ENCODE measurements around the gene GLRA1.
A peak's percentile ranks its signal among the peaks of the same experiment; 100 is the strongest.
"Not testable (repeated sequence)": the region's sequence is repeated elsewhere in the genome, so short reads cannot be mapped to it uniquely, and the experiment has no call there.

GLRA1 gene

DNA sequence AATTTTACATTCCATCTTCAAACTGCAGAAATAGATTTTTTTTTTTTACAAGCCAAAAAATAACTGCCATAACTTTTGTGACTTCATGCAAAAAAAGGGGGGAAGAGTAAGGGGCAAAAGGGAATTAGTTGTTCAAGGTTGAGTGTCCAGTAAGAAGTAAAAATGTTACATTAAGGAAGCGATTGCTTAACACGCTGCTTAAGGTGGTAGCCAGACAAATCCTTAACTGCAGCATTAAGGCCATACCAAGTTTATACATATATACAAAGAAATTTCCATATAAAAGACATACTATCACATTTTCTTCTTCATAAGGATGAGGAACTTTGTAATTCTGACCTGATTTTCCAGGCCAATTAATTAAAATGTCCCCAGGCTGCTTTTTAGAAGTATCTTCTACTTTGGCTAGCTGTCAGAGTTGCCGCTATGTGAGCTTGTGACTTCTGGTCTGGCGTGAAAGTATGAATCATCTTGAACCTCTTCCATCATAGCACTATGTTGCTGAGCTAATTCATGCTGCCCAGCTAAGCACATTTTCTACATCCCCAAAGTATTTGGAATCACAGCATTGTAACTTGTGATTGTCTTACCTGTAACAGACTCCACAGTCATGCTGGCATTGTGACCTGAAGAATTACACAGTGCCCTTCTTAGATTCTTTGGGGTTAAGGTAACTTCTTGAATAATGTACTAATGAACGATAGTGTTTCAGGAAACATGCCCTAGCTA is 112.9 kb downstream of the GLRA1 start:
- DNase-seq, result no peak

DNA sequence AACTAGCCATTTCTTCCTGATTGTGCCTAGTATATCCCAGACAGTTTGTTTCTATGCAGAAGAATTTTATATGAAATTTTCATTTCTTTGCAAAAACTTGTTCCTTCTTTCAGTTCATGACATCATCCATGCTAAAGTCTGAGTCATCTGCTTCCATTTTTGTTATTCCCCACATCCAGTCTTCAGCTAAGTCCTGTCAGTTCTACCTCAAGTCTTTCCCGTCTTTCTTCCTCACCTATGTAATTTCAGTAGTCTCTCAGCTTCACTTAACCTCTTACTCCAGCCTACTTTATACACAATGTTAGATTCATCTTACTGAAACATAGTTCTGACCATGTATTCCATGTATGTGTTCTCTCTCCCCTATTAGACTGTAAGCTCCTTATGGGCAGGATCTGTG is 113.8 kb downstream of the GLRA1 start:
- no peak for DNase-seq

DNA sequence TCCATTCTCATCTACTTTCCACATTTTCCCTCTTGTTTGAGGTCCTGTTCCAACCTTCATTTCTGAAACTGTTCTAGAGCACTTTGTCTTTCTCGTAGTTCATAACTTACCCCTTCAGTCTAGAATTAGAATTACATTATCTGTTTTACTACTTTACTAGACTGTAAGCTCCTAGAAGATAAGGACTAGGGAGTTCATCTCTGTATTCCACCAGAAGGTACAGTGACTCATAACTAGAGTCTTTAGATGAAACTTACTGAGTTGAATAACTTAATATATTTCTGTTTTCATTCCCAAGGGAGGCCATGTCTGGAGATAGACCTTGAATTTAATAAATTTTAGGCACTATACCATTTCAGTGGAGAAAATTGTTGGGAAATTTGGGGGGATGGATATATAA is 114.2 kb downstream of the GLRA1 start:
- no peak for DNase-seq

DNA sequence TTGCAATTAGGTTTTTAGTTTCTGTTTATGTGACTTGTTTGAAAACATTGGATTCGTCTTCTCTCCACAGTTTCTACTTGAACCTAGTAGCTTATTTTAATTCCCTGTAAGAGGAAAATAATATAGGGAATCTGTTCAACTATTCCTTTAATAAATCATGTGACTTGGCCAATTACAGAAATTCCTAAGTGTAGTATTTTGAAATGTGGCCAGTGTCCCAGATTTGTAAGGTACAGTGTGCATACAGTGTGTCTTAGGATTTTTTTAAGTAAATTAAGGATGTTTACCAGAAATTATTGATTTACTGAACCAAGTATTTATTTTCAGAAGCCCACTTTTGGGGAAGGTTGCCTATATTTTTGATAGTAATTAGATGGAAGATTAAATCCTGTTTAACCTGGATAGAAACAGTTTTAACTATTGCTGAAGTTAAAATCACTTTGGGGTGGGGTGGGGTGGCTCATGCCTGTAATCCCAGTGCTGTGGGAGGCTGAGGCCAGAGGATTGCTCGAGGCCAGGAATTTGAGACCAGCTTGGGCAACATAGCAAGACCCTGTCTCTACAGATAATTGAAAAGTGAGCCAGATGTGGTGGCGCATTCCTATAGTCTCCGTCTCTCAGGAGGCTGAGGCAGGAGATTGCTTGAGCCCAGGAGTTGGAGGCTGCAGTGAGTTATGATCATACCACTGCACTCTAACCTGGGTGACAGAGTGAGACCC is 116.0 kb downstream of the GLRA1 start:
- DNase-seq, result no peak

DNA sequence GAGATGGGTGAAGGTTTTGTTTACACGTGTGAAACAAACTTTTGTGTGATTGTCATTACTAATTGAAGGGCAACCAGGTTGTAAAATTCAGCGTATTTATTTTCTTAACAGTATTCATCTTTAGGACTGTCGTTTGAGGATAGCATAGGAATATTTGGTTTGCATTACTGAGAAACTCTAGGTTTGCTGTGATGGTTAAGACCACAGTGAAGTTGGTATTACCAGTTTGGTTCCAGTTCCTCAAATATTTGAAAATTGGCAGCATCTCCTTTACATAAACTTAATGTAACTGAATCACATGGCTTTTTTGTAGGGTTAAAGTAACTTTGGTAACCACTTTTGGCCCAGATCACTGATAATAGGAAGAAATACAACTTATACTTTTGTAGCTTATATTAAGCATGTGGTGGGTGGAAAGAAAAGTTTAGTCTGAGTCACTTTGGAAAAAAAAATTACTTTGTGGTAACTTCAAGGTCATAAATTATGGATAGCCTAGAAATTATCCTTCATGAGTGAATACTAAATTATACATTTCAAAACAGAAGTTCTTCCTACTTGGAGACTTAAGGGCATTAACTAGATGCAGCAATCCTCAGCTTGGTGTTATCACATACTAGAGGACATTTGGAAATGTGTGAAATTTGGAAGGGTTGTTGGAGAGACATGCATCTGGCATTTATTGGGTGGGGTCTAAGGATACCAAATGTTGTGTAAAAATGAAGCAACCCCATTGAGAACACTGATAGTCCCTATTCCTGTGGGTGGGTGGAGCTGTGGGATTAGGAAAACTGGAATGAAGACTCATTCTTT is 119.0 kb downstream of the GLRA1 start:
- no peak for DNase-seq

DNA sequence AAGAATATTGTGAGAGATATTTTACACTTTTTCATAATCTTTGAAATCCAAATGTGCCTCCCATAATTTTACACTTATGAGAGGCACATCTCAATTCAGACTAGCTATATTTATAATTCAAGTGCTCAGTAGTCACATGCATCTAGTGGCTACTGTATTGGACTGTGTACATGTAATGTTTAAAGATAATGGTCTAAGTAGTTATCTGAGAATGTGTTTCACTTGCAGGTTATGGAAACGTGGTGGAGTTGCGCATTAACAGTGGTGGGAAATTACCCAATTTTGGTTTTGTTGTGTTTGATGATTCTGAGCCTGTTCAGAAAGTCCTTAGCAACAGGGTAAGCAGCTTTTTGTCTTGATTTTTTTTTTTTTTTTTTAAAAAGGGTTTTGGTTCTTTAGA is 124.1 kb downstream of the GLRA1 start:
- no peak for DNase-seq

DNA sequence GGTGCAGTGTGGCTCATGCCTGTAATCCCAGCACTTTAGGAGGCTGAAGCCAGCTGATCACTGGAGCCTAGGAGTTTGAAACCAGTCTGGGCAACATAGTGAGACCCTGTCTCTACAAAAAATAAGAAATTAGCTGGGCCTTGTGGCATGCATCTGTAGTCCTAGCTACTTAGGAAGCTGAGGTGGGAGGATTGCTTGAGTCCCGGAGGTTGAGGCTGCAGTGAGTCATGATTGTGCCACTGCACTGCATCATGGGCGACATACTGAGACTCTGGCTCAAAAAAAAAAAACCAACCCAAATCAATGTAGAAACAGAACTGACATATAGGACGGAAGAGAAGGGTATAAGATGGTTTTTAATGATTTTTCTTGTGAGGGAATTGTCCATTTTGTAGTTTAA is 125.2 kb downstream of the GLRA1 start:
- no peak for DNase-seq

DNA sequence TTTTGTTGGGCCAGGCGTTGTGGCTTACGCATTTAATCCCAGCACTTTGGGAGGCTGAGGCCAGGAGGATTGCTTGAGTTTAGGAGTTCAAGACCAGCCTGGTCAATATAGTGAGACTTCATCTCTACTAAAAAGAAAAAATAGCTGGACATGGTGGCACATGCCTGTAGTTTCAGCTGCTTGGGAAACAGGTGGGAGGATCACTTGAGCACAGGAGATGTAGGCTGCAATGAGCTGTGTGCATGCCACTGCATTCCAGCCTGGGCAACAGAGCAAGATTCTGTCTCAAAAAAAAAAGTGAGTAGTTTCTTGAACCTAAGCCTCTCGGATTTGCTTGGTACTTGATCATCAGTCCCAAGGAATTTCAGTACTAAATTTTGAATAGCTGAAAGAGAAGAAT is 126.0 kb downstream of the GLRA1 start:
- DNase-seq, result no peak

DNA sequence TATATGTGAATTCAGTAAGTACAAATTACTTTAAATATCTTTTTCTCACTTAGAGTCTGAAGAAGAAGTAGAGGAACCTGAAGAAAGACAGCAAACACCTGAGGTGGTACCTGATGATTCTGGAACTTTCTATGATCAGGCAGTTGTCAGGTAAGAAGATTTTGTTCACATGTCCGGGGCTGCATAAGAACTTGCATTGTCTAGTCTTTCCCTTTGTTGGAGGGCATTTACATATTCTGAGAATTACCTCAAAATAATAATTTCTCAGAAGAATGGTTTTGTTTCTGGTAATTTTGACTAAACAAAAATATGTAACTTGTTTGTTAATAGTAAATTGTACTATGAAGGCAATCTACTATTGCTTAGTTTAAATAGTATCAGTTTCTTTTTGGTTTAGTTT is 129.2 kb downstream of the GLRA1 start:
- DNase-seq, result no peak

DNA sequence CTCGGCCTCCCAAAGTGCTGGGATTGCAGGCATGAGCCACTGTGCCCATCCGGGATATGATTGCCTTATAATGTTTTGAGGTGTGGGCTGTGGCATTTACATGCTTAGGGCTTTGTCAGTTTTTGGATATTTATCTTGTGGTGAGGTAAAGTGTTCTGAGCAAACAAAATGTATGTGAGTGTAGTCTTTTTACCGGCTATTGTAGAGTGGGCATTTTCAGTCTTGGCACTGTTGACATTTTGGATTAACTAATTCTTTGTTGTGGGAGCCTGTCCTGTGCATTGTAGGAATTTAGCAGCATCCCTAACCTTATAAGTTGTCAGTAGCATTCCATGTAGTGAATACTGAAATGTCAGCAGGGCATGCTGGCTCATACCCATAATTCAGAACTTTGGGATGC is 131.3 kb downstream of the GLRA1 start:
- no peak for DNase-seq

DNA sequence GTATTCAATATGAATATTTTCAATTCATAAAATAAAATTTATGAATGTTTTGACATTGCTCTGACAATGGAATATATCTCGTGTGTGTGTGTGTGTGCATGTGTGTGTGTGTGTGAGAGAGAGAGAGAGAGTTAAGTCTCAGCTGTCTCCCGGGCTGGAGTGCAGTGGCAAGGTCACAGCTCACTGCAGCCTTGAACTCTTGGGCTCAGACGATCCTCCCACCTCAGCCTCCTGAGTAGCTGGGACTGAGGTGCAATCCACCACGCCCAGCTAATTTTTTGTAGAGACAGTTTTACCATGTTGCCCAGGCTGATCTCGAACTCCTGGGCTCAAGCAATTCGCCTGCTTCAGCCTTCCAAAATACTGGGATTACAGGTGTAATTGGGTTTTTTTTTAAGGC is 136.8 kb downstream of the GLRA1 start:
- no peak for DNase-seq

DNA sequence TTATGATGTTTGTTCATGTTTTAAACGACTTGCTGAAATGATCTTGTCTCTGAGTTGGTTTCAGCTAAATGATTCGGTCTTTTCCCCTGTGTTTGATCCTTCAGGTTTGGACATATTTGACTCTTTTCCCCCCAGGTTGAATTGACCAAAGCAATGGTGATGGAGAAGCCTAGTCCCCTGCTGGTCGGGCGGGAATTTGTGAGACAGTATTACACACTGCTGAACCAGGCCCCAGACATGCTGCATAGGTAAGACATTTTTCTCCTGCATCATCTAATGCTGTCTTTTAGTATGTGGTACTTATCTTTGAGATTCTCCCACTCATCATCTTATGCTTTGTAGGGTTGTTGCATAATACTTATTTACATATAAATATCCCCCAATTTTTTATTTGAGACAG is 138.2 kb downstream of the GLRA1 start:
- DNase-seq, result no peak

DNA sequence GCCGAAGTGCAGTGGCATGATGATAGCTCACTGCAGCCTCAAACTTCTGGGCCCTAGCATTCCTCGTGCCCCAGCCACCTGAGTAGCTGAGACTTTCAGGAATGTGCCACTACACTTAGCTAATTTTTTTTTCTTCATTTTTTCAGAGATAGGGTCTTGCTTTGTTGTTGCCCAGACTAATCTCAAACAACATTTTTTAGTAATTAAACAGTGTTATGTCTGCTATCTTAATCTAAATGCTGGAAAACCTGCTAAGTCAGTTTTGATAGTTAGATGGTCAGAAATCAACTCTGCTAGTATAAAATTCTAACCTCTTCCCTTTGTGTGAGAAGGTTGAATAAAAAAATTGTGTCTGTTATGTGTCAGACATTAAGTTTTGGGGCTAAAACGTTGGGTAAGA is 140.5 kb downstream of the GLRA1 start:
- DNase-seq, result no peak

DNA sequence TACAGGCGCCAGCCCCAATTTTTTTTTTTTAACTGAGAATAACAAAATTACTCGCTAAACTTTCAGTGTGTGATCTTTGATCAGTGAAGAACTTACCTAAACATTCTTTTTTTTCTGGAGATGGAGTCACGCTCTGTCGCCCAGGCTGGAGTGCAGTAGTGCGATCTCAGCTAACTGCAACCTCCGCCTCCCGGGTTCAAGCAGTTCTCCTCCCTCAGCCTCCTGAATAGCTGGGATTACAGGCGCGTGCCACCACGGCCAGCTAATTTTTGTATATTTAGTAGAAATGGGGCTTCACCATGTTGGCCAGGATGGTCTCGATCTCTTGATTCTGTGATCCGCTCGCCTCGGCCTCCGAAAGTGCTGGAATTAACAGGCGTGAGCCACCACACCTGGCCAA is 141.0 kb downstream of the GLRA1 start:
- DNase-seq, result not testable (repeated sequence)

DNA sequence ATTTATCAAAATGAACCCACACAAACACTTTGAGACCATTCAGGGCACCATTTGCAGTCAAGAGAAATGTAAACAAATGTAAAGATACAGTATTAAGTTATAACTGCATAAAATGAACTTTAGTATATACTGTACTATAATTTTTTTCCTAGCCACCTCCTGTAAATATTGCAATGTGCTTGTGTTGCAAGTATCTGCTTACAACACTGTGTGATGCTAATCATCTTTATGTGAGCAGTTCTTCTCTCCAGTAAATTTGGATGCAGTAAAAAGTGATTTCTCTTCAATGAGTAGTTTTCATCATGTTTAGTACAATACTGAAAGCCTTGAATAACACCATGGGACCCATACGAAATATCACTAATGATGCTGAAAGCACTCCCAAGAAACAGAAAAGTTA is 143.4 kb downstream of the GLRA1 start:
- no peak for DNase-seq

DNA sequence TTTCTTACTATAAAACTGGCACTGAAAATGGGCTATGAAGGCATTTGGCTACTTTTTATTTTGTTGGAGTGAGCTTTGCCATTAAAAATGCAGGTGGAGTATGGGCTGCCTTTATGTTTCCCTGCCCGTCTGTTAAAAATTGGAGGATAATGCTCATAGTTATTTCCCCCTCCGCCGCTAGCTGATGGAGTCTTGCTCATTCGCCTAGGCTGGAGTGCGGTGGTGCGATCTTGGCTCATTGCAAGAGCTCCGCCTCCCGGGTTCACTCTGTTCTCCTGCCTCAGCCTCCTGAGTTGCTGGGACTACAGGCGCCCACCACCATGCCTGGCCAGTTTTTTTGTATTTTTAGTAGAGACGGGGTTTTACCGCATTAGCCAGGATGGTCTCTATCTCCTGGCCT is 144.3 kb downstream of the GLRA1 start:
- DNase-seq, result no peak

DNA sequence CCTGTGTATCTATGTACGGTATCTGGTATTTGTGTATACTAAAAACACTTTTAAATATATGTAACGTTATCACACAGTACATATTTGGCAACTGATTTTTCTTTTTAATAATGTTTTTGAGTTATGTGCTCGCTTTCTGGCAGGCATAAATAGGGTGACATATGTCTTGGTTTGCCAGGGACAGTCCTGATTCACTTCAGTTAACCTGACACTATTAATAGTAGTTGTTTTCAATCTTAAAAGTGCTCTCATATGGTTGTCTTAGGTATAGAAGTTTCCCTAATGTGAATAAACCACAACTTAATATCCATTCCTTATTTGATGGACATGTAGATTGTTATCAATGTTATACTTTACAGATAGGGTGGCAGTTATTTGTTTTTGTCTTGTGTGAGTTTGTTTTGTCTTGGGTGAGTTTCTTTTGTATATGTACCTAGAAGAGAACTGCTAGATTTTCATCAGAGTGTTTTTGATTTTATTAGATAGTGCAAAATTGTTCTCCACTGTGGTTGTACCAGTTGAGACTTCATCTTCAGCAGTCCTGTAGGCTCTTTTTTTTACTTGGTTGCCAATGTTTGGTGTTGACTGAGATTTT is 145.0 kb downstream of the GLRA1 start:
- DNase-seq, result no peak

DNA sequence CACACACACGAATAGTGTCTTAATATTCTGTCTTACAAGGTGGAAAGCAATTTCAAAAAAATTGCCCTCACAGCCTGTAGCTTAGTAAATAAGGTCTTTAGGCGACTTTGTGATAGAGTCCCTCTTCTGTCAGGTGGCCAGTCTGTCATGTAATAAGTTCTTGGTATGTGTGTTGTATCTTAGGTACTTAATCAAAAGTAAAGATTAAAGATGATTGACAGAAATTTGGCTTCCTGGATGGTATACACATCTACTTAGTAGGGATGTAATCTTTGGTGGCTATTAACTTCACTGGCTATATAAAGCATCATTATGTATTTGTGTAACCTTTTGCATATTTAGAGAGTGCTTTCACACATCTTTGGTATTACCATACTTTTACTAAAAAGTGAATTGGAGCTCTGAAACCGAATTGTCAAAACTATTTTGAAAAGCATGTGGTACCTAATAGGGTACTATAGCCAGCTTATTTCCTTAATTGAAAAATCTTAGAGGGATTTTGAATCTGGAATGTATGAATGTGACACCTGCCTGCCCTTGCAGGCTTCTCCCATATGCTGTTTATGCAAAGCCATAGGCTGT is 149.5 kb downstream of the GLRA1 start:
- peak in 1 of 2 experiments; percentile 38 for DNase-seq

DNA sequence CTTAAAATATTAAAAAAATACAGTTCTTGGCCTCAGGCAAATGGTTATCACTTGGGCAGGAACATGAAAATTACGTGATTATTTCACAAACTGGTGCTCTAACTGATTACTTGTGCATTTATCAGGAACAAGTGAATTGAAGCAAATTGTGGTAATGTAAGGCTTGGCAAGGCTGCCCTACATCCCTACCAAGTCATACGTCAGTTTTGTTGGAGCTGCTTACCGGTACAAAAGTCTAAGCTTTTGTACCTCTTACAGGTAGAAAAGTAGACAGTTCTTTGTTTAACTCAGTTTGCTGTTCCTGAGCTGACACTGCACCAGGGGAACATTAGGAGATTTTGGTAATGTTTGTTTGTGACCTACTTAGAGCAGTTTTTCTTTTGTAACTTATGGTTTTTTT is 150.7 kb downstream of the GLRA1 start:
- DNase-seq, result no peak

DNA sequence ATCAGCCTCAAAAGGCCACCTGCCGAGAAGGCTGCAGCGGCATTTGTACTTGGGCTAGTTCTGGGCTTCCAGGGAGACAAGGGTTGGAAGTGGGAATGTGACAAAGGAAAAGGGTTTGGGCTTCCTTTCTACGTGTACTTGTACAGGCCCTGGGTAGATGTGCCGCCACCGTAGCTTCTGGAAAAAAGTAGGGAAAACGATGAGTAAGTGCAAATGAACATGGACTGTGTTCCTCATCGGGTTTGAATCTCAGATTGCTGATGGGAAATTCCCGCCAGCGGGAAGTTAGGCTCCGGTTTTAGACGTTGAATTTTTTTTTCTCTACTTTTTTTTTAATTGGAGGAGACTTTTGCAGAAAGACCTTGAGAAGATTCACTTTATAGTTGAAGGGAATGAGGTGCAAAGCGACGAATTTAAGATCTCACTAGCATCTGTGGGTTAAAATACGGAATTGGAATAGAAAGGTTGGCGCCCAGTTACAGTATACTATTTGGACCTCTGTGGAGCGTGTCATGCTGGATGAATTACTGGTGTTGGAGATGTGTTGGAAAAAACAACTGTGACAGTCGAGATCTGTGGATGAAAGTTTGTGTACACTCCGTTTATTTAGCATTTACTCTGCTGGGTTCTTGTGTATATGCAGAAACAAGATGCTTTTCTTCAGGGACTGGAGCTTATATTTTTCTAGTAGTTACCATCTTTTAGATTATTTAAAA is 151.6 kb downstream of the GLRA1 start:
- DNase-seq, result no peak
